ENCODE data around the gene YWHAG.
"Not testable (repeated sequence)": the region's sequence is repeated elsewhere in the genome, so short reads cannot be mapped to it uniquely, and the experiment has no call there.

YWHAG gene

DNA sequence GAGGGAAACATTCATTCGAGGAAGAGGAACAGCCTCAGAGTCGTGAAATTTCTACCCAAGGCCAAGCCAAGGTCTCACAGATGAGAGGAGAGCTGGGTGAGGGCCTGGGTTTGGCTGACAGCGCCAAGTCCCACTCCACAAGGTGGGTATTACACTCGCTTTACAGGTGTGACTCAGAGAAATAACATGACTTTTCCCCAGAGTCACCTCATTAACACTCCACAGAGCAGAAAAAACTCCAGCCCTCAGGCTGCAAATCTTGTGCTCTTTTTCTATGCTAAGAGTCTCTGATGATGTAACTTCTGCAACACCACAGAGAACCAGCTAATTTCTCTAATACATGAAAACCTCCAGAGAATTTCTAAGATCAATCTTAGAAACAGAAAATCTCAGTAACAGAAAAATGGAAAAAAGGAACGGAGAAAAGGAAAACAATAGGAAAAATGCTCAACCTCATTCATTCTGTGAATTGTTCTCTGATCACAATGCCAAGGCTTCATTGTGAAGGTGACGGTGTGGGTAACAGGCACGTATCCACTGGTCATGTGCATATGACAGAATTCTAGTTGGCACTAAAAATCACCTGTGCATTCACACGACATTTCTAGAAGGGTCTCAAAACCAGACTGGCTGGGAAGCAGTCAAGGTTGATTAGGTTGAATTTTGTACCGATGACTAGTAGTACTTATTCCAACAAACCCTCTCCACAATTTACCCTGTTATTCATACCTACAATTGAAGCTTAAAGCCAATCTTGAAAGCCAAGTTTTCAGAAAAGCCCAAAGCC, 20.3 kb downstream of the YWHAG start:
- TF ChIP-seq, protein P1, sequence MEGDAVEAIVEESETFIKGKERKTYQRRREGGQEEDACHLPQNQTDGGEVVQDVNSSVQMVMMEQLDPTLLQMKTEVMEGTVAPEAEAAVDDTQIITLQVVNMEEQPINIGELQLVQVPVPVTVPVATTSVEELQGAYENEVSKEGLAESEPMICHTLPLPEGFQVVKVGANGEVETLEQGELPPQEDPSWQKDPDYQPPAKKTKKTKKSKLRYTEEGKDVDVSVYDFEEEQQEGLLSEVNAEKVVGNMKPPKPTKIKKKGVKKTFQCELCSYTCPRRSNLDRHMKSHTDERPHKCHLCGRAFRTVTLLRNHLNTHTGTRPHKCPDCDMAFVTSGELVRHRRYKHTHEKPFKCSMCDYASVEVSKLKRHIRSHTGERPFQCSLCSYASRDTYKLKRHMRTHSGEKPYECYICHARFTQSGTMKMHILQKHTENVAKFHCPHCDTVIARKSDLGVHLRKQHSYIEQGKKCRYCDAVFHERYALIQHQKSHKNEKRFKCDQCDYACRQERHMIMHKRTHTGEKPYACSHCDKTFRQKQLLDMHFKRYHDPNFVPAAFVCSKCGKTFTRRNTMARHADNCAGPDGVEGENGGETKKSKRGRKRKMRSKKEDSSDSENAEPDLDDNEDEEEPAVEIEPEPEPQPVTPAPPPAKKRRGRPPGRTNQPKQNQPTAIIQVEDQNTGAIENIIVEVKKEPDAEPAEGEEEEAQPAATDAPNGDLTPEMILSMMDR (IDR thresholded peaks at IDR 0.05; ENCODE audit: insufficient read depth, low read length, missing control alignments) = no peak
- ChIA-PET POLR2A (interaction anchor here (1.0 kb wide), 1 partner anchor 20 kb away, joined by 3 read pairs; the partner anchor contains the start of gene YWHAG), CTCF (interaction anchor here (1.3 kb wide), 1 partner anchor 11 kb away, joined by 3 read pairs; no protein-coding TSS in a partner anchor)
- DNase-seq (ENCODE audit: low read depth, low spot score) = no peak
- H3K4me3 ChIP-seq (ENCODE audit: low read depth, low read length) = no peak overlapping the region

DNA sequence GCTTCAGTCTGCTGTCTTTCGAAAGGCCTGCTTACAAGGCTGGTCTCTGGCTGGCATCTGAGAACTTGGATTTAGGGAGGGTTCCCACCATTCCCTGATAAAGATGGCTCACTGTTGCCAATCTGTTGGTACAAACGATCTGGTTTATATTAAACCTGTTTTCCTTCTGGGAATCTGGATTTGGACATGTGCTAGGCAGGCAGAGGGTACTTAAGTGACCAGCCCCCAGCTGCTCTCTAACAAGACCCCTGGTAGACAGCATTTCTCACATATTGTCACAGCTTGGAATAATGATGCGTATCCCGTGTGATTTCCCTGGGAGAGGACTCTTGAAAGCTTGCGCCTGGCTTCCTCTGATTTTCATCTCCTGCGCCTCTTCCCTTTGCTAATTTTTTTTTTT, 21.6 kb downstream of the YWHAG start:
- no peak overlapping the region for H3K4me3 ChIP-seq (ENCODE audit: low read depth, low read length)
- DNase-seq (ENCODE audit: low read depth, low spot score) = no peak
- ChIA-PET CTCF (interaction anchor here (1.3 kb wide), 1 partner anchor 13 kb away, joined by 3 read pairs; no protein-coding TSS in a partner anchor), POLR2A (interaction anchor here (0.7 kb wide), 1 partner anchor 58 kb away, joined by 6 read pairs; no protein-coding TSS in a partner anchor)
- TF ChIP-seq, protein P1 (IDR thresholded peaks at IDR 0.05; ENCODE audit: insufficient read depth, low read length, missing control alignments) = no peak

DNA sequence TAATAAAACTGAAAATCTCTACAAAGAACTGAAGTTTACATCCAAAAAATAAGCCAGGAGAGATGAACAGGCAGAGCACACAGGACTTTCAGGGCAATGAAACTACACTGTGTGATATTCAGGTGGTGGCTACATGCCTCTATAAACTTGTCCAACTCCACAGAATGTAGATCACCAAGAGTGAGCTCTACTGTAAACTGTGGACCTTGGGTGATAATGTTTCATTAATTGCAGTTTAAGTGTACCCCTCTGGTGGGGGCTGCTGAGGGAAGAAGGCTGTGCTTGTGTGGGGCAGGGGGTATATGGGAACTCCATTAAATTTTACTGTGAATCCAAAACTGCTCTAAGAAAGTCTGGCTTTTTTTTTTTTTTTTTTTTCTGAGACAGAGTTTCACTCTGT, 22.7 kb downstream of the YWHAG start:
- TF ChIP-seq, protein P1 (IDR thresholded peaks at IDR 0.05; ENCODE audit: insufficient read depth, low read length, missing control alignments) = no peak
- POLR2A ChIA-PET = no interaction called here
- no peak for DNase-seq (ENCODE audit: low read depth, low spot score)
- CTCF ChIA-PET = interaction anchor here (1.4 to 2.6 kb wide), 2 partner anchors 22 to 23 kb away, joined by 4 to 11 read pairs; partner anchors contain the start of gene YWHAG
- H3K4me3 ChIP-seq (ENCODE audit: low read depth, low read length) = no peak overlapping the region

DNA sequence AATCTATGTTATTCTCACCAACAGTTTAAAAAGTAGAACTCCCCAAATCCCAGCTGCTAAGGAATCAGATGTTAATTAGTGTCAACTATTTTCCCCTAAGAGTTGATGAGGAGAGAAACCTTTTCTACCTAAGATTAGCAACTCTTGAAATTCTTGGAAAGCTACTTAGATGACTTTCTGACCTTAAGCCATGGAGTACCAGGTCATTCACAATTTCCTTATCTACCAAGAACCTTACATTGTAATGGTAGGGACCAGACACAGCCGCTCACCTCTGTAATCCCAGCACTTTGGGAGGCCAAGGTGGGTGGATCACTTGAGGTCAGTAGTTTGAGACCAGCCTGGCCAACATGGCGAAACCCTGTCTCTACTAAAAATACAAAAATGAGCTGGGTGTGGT, 23.4 kb downstream of the YWHAG start:
- DNase-seq (ENCODE audit: low read depth, low spot score); POLR2A ChIA-PET; H3K4me3 ChIP-seq (ENCODE audit: low read depth, low read length): not testable (repeated sequence)
- CTCF ChIA-PET = interaction anchor here (0.9 to 2.6 kb wide), 4 partner anchors 17 to 24 kb away, joined by 3 to 11 read pairs (median 4); partner anchors contain the start of gene YWHAG

DNA sequence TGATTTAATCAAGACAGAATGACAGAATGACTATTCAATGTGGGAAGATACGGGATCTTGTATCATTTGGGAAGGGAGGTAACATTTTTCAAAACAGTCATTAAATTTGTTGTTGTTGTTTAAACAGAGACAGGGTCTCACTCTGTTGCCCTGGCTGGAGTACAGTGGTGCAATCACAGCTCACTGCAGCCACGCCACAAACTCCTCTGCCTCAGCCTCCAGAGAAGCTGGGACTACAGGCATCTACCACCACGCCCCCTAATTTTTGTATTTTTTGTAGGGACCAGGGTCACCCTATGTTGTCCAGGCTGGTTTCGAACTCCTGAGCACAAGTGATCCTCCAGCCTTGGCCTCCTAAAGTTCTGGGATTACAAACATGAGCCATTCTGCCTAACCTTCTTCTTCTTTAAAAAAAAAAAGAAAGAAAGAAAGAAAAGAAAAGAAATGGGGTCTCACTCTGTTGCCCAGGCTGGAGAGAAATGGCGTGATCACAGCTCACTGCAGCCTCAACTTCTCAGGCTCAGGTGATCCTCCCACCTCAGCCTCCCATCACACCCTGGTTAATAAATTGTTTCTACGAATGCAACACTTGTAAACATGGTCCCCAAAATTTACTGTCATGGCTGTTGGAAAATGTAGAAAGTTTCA, 24.3 kb downstream of the YWHAG start:
- ChIA-PET CTCF (interaction anchor here (0.7 to 2.6 kb wide), 5 partner anchors 18 to 156 kb away, joined by 3 to 11 read pairs (median 4); partner anchors contain the start of gene YWHAG), POLR2A (no interaction called here)
- TF ChIP-seq, protein P1 (IDR thresholded peaks at IDR 0.05; ENCODE audit: insufficient read depth, low read length, missing control alignments) = no peak
- DNase-seq (ENCODE audit: low read depth, low spot score) = no peak
- H3K4me3 ChIP-seq (ENCODE audit: low read depth, low read length) = no peak overlapping the region

DNA sequence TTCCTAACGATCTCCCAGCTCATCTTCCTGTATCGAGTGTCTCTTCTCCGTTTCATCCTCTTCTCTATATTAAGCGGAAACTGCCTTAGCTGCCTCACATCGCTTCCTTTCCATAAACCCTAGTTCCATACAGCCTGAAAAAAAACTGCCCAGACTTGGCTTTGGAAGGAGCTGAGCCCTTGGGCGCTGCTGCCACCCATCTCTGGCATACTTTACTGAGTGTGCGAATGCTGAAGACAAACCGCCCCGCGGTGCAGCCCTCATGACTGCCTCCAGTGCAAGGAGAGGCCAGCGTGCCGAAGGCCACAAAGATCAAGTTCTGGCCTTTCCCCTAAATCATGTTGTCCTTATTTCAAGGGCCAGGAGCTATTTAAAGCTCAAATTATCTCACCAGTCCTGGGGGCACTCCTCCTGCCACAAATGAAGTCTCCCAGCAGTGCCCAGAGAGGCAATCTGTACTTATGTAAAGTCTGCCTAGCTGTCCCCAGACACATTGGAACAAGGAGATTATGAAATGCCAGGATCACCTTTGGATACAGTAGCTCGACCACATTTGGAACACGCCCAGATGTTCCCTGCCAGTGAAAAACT, 25.2 kb downstream of the YWHAG start:
- no peak for DNase-seq (ENCODE audit: low read depth, low spot score)
- POLR2A ChIA-PET = no interaction called here
- H3K4me3 ChIP-seq (ENCODE audit: low read depth, low read length) = no peak overlapping the region
- TF ChIP-seq, protein P1 (IDR thresholded peaks at IDR 0.05; ENCODE audit: insufficient read depth, low read length, missing control alignments) = no peak
- CTCF ChIA-PET = interaction anchor here (0.7 to 1.6 kb wide), 3 partner anchors 19 to 155 kb away, joined by 3 to 7 read pairs (median 4); no protein-coding TSS in a partner anchor
